PC-3 (cell line): Measurements from ENCODE around the gene PLIN1. TPM values are rescaled to one million over a fixed set of nuclear protein-coding genes. Genes with fewer than 3 reads are reported as not detected.
A peak's percentile ranks its signal among the peaks of the same experiment; 100 is the strongest.

Experiments
- ATAC-seq: fragments of 200-7000 bp; cut with Tn5 transposase; 2 replicates; pipeline ENCODE4 v1.9.1; 2020; ENCODE audit warnings: mild to moderate bottlenecking, moderate library complexity
- BruUV-seq: library from RNA; stranded (reverse); fragments of 400-500 nt; replicated peaks from 2 replicates; lab custom pipeline; 2021; lab: Mats Ljungman, UMichigan
- CTCF ChIA-PET: fragments of 300-600 bp; sonication (Branson Sonifier 250); formaldehyde crosslinking; loops from one replicate; lab custom pipeline; 2022; ENCODE audit warnings: antibody characterized with exemption; lab: Charles Lee
- POLR2A ChIA-PET: fragments of 300-600 bp; sonication (Branson Sonifier 250); formaldehyde crosslinking; loops from one replicate; lab custom pipeline; 2022; ENCODE audit warnings: antibody characterized with exemption; ENCODE audit not compliant: unreplicated experiment; lab: Charles Lee
- DNase-seq: peaks from one replicate; pipeline ENCODE4 v3.0.0-alpha.2; 2015
- H2AFZ ChIP-seq: fragments of 300-600 bp; sonication (generic); 2 replicates; pipeline ENCODE4 v1.6.0; 2016; ENCODE audit warnings: antibody characterized with exemption, low read length
- H3F3A ChIP-seq: fragments of 300-600 bp; sonication (generic); one replicate; pipeline ENCODE4 v1.6.0; 2017; ENCODE audit warnings: antibody characterized with exemption, low read length, control low read depth, mild to moderate bottlenecking; ENCODE audit not compliant: unreplicated experiment
- H3K27ac ChIP-seq: fragments of 300-600 bp; sonication (generic); 2 replicates; pipeline ENCODE4 v1.5.1; 2016; ENCODE audit warnings: mild to moderate bottlenecking, low read length
- H3K27me3 ChIP-seq: fragments of 300-600 bp; sonication (generic); 2 replicates; pipeline ENCODE4 v1.6.1; 2016; ENCODE audit warnings: low read length, mixed read lengths
- H3K36me3 ChIP-seq: fragments of 300-600 bp; sonication (generic); 2 replicates; pipeline ENCODE4 v1.6.1; 2016; ENCODE audit warnings: low read depth, mixed run types, low read length, mixed read lengths
- H3K4me1 ChIP-seq: fragments of 300-600 bp; sonication (generic); 2 replicates; pipeline ENCODE4 v1.5.1; 2016; ENCODE audit warnings: low read length; ENCODE audit not compliant: insufficient read depth
- H3K4me2 ChIP-seq: fragments of 300-600 bp; sonication (generic); 2 replicates; pipeline ENCODE4 v1.6.0; 2016; ENCODE audit warnings: low read length
- H3K4me3 ChIP-seq: fragments of 300-600 bp; sonication (generic); 2 replicates; pipeline ENCODE4 v1.5.1; 2016; ENCODE audit warnings: mild to moderate bottlenecking, low read length, mixed read lengths
- H3K79me2 ChIP-seq: fragments of 300-600 bp; sonication (generic); 2 replicates; pipeline ENCODE4 v1.6.1; 2017; ENCODE audit warnings: low read length, mixed read lengths
- H3K9ac ChIP-seq: fragments of 300-600 bp; sonication (generic); 2 replicates; pipeline ENCODE4 v1.6.0; 2016; ENCODE audit warnings: mild to moderate bottlenecking, low read length
- H3K9me2 ChIP-seq: fragments of 300-600 bp; sonication (generic); replicated peaks from 2 replicates; pipeline ENCODE4 v1.6.1; 2016; ENCODE audit warnings: mixed run types, low read length, mixed read lengths
- H3K9me3 ChIP-seq: fragments of 300-600 bp; sonication (generic); 2 replicates; pipeline ENCODE4 v1.6.1; 2016; ENCODE audit warnings: low read length, mixed read lengths
- H4K20me1 ChIP-seq: fragments of 300-600 bp; sonication (generic); 2 replicates; pipeline ENCODE4 v1.6.1; 2016; ENCODE audit warnings: low read length, mixed read lengths
- CTCF ChIP-seq: fragments of 300-600 bp; sonication (generic); conservative IDR thresholded peaks from 2 replicates; pipeline ENCODE4 v1.5.1; 2017; ENCODE audit warnings: antibody characterized with exemption, low read depth, mild to moderate bottlenecking, low read length
- EZH2 ChIP-seq: fragments of 300-600 bp; sonication (generic); IDR thresholded peaks from one replicate; pipeline ENCODE4 v1.6.1; 2017; ENCODE audit warnings: antibody characterized with exemption, mild to moderate bottlenecking, low read length; ENCODE audit not compliant: unreplicated experiment
- EZH2phosphoT487 ChIP-seq: fragments of 300-600 bp; sonication (generic); IDR thresholded peaks from 2 replicates; pipeline ENCODE4 v1.6.1; 2018; ENCODE audit warnings: mild to moderate bottlenecking, antibody characterized with exemption, low read length, borderline replicate concordance
- intact Hi-C: fragments of 100-400 bp; cut with micrococcal nuclease; formaldehyde crosslinking; loops from 2 replicates; pipeline ENCODE4 v1.9.0; 2023
- total RNA-seq: library from RNA; depleted of rRNA; stranded (reverse); fragments of >200 nt; gene quantifications from 2 replicates; pipeline ENCODE4 v1.2.3, GENCODE V29; 2014

Gene PLIN1
- total RNA-seq, 1 experiment from 2014 or later, result 1.0 TPM

- CTCF ChIA-PET, result no interaction called here
- BruUV-seq, result no TSS peak
Measured at GRCh38 chr15:89674526-89674925, 4.6 kb downstream of the PLIN1 start.

GRCh38 chr15:89673165-89673512, 6.0 kb downstream of the PLIN1 start:
- peak; percentile 30 for DNase-seq
- H3K4me1 ChIP-seq, result no peaks in the 10 kb centered on the region
- peak; percentile 53 for TF ChIP-seq CTCF
- TF ChIP-seq EZH2phosphoT487, result no peak
- no peak for TF ChIP-seq EZH2
- no peaks in the 10 kb centered on the region for H3K27me3 ChIP-seq
- H3F3A ChIP-seq, result no peaks in the 10 kb centered on the region
- POLR2A ChIA-PET, result no interaction called here
- BruUV-seq, result no TSS peak
- H3K79me2 ChIP-seq, result no peaks in the 10 kb centered on the region
- H3K4me2 ChIP-seq, result no peak overlapping the region
- H3K9me2 ChIP-seq, result no peaks in the 10 kb centered on the region
- CTCF ChIA-PET, result no interaction called here
- no peak for ATAC-seq
- H3K9me3 ChIP-seq, result no peaks in the 10 kb centered on the region
- H4K20me1 ChIP-seq, result no peaks in the 10 kb centered on the region
- H3K4me3 ChIP-seq, result no peak overlapping the region
- no peaks in the 10 kb centered on the region for H3K36me3 ChIP-seq
- H2AFZ ChIP-seq, result no peak overlapping the region
- intact Hi-C loops, result no loop called here
- H3K27ac ChIP-seq, result no peak overlapping the region
- H3K9ac ChIP-seq, result no peak overlapping the region

More at GRCh38 chr15:89674526-89674925, 4.6 kb downstream of the PLIN1 start:
- H2AFZ ChIP-seq, result no peak overlapping the region
- no peaks in the 10 kb centered on the region for H3K9me3 ChIP-seq
- H3K4me1 ChIP-seq, result no peaks in the 10 kb centered on the region
- no peak overlapping the region for H3K9ac ChIP-seq
- ATAC-seq (no peak), DNase-seq (no peak)
- no peak for TF ChIP-seq EZH2
- no peak for TF ChIP-seq EZH2phosphoT487
- no peak for TF ChIP-seq CTCF
- no peaks in the 10 kb centered on the region for H3K9me2 ChIP-seq
- no peak overlapping the region for H3K27ac ChIP-seq
- H3K4me2 ChIP-seq, result no peak overlapping the region
- POLR2A ChIA-PET, result no interaction called here
- no peaks in the 10 kb centered on the region for H3K79me2 ChIP-seq
- no peaks in the 10 kb centered on the region for H4K20me1 ChIP-seq
- H3K4me3 ChIP-seq, result no peak overlapping the region
- intact Hi-C loops, result no loop called here
- no peaks in the 10 kb centered on the region for H3K36me3 ChIP-seq
- no peaks in the 10 kb centered on the region for H3K27me3 ChIP-seq
- no peaks in the 10 kb centered on the region for H3F3A ChIP-seq

- no peak overlapping the region for H3K27ac ChIP-seq
- no peak for ATAC-seq
- no peaks in the 10 kb centered on the region for H3K79me2 ChIP-seq
- H3F3A ChIP-seq, result no peaks in the 10 kb centered on the region
- ChIA-PET POLR2A (interaction anchor here (0.5 kb wide), 1 partner anchor 25 kb away, joined by 3 read pairs; no protein-coding TSS in a partner anchor), CTCF (no interaction called here)
- H2AFZ ChIP-seq, result no peak overlapping the region
- H3K9me3 ChIP-seq, result no peaks in the 10 kb centered on the region
- no peaks in the 10 kb centered on the region for H4K20me1 ChIP-seq
- BruUV-seq, result no TSS peak
- TF ChIP-seq CTCF, result no peak
- no peak for TF ChIP-seq EZH2phosphoT487
- TF ChIP-seq EZH2, result no peak
- H3K4me1 ChIP-seq, result no peaks in the 10 kb centered on the region
- H3K4me2 ChIP-seq, result no peak overlapping the region
- H3K9ac ChIP-seq, result no peak overlapping the region
- no peak for DNase-seq
- intact Hi-C loops, result no loop called here
- H3K9me2 ChIP-seq, result no peaks in the 10 kb centered on the region
- no peaks in the 10 kb centered on the region for H3K36me3 ChIP-seq
- H3K4me3 ChIP-seq, result no peak overlapping the region
- H3K27me3 ChIP-seq, result no peaks in the 10 kb centered on the region
Measured at GRCh38 chr15:89672221-89673164, 6.7 kb downstream of the PLIN1 start.
